Inflammatory macrophage (primary cell): ENCODE data around the gene IFT43.
A peak's percentile ranks its signal among the peaks of the same experiment; 100 is the strongest.

Experiments used
- DNase-seq, 2 donors: peaks; one replicate each; pipeline ENCODE4 v3.0.0-alpha.2; 2020 to 2022

Gene IFT43

GRCh38 chr14:76115010-76115422 lies 129.5 kb downstream of the IFT43 start:
- DNase-seq, result peak in 1 of 2 donors; percentile 9

DNA sequence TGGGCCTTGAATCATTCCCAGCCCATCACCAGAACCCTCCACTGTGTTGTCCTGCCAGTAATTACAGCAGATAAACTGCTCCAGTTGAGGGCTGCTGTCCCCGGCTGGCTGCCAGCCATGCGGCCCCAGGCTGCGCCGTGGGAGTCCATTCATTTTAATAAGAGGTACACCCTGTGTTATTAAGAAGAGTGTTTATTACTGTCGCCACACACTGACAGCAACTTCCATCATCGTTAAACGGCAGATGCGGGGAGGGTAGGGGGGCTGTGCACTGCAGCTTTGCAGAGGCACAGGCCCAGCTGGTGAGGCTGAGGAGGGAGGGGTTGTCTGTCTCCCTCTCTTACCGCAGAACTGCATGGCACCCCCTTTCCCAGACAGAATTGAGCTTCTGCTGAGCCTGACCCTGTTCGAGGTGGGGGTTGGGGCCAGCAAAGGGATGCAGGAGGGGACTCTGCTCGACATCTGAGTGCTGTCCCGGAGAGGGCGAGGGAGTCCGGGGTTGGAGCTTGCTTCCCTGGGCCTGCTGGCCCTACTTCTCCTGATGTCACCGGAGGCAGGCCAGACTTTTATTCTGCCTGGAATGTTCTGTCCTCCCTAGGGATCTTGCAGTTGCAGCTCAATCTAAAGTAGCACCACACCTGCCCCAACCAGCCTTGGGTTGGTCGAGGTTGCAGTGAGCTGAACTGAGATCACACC lies 132.4 kb downstream of the IFT43 start:
- DNase-seq, result no peak

GRCh38 chr14:76118594-76118993 lies 133.0 kb downstream of the IFT43 start:
- DNase-seq, result no peak

- peak in 1 of 2 donors; percentile 11 for DNase-seq
Measured at GRCh38 chr14:76121089-76121748, 135.7 kb downstream of the IFT43 start.

DNA sequence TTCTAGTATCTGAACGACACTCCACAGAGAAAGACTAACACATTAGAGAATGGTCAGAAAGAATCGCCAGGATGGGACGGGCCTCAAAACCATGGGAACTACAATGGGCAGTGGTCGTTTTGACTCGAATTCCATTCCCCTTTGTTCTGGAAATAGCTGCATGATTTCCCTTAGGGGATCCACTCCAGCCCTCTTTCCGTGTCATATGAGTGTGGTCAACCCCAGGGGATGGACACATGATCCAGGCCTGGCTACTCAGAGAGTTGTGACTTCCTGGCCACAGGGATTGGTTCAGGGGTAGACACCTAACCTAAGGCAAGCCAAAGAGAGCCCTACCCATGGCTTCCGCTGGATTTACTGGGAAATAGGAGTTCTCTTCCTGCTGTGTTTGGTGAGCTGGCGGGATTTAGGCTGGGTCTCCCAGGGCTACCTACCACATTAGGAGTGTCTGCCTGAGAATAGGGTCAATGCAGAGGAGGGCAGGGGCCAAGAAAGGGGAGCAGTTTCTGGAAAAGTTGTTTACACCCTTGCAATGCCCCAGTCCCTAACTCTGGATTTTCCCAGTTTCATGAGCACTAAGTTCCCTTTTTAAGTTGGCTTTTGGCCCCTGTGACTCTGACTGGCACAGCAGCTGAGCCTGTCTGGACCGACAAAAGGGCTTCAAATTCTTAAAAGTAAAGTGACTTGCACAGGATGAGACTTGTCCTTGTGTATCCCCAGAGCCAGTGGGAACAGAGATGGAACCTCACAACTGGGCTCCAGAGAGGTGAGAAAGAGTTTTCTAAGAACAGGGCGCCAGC lies 138.1 kb downstream of the IFT43 start:
- DNase-seq, result peak in 1 of 2 donors; percentile 34

DNA sequence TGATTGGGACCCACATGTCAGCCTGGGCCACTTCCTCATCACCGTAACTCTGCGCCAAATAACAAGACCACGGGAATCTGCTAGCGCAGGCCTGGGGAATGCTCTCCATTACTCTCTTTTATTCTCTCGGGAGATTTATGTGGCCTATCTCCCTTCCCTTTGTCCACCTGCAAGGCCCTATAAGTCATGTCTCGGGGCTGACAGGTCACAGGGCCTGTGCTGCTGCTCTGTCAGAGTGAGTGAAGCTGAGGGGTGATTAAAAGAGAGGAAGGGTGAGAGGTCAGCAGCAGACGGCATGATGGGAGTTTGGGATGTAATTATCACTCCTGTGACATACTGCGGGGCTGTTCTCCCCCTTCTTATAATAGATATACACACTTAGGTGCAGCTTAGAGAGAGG lies 139.9 kb downstream of the IFT43 start:
- DNase-seq, result no peak

DNA sequence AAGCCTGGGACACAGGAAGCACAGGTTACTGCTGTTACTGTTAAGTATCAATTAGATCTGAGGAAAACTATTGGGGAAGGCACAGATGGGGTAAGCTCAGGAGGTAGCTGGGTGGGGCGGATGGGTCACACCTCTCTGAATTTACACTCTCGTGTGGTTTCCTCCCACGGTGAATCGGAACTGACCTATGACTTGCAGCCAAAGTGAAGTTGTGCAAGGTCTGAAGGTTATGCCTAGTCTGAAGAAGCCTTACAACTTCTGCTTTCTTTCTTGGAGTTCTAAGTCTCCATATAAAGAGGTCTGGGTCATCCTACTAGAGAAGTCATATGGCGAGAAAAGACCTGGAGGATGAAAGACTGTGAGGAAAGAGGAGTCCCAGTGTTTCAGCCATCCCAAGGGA lies 140.5 kb downstream of the IFT43 start:
- peak; percentile 44 to 63 for DNase-seq

GRCh38 chr14:76129851-76130576 lies 144.5 kb downstream of the IFT43 start:
- DNase-seq, result no peak

GRCh38 chr14:76131071-76131965 lies 145.8 kb downstream of the IFT43 start:
- no peak for DNase-seq

DNA sequence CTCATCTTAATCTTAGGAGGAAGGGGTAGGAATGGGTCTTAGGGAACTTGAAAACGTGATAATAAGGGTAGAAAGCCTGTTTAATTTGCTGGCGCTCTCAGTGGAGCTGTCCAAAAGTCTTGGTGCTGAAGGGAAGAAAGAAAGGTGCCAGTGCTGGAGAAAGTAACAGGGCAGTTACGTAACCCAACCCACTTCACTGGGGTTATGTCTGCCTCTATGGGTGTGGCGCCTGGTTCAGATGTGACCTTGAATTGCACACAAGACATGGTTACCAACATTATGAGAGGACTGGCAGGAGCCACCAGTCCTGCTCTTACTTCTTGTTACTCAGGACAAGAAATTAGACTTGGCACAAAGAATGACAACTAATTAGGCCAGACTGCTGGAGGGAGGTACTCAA lies 147.5 kb downstream of the IFT43 start:
- DNase-seq, result no peak
